ENCODE data around the gene ZNF845. TPM values are rescaled to one million over a fixed set of nuclear protein-coding genes. Genes with fewer than 3 reads are reported as not detected.
"Not testable (repeated sequence)": the region's sequence is repeated elsewhere in the genome, so short reads cannot be mapped to it uniquely, and the experiment has no call there.

Gene ZNF845
- total and polyA plus RNA-seq, 2 donors (not counting 1 experiment from before 2014, with no cell fraction given): 2.3 to 16.9 TPM

GRCh38 chr19:53396525-53396868 lies 62.9 kb downstream of the ZNF845 start:
- Mint-ChIP-seq H3K9me3 (ENCODE audit: insufficient read depth) (no peaks in the 10 kb centered on the region), H3K4me3 (peak overlapping the region; percentile 86), H3K27ac (no peak overlapping the region), H3K4me1 (peaks cover 27% of the 10 kb centered on the region), H3K27me3 (no peaks in the 10 kb centered on the region)
- peaks cover 0 to 42% (median 2%) of the 10 kb centered on the region in 3 donors for H3K9me3 ChIP-seq (ENCODE audit: control extremely low read depth in 1 of 3, control insufficient read depth in 2 of 3, insufficient read depth in 1 of 3, low read length in 2 of 3)
- no peak overlapping the region for H3K27ac ChIP-seq (ENCODE audit: low read length in 2 of 2)
- ChIA-PET CTCF (interaction anchor here (0.5 to 0.7 kb wide), 2 partner anchors 658 to 805 kb away, joined by 3 read pairs; no protein-coding TSS in a partner anchor), POLR2A (interaction anchor here (0.6 to 1.3 kb wide), 2 partner anchors 35 to 689 kb away, joined by 4 read pairs; partner anchors contain the start of gene ZNF761)
- H3K9ac ChIP-seq (ENCODE audit: low read length): no peak overlapping the region
- ATAC-seq (ENCODE audit: low read depth): no peak
- no peak overlapping the region for H2AFZ ChIP-seq (ENCODE audit: insufficient read depth, low read depth, low read length, poor library complexity, severe bottlenecking)
- no CpG with 5 or more reads among the region's 1 CpG for WGBS (ENCODE audit: insufficient coverage)
- H3K4me2 ChIP-seq (replicated peaks; ENCODE audit: low read depth, low read length, poor library complexity, severe bottlenecking): peak overlapping the region; percentile 89
- H3K27me3 ChIP-seq (replicated peaks in 1 of 4; ENCODE audit: control extremely low read depth in 1 of 4, control insufficient read depth in 3 of 4, insufficient read depth in 4 of 4, low read length in 3 of 4): no peaks in the 10 kb centered on the region
- H3K79me2 ChIP-seq (ENCODE audit: control insufficient read depth, insufficient read depth, low read length): peaks cover 29% of the 10 kb centered on the region
- TF ChIP-seq CTCF (IDR thresholded peaks at IDR 0.05) (no peak), EZH2 (IDR thresholded peaks at IDR 0.05; ENCODE audit: borderline replicate concordance, insufficient read depth, low read depth, low read length, poor library complexity, severe bottlenecking) (no peak)
- H3K4me3 ChIP-seq (ENCODE audit: control extremely low read depth in 1 of 5, extremely low read depth in 1 of 5, insufficient read depth in 1 of 5, low read depth in 2 of 5, low read length in 4 of 5): no peak overlapping the region
- H3K4me1 ChIP-seq (ENCODE audit: control insufficient read depth in 2 of 2, insufficient read depth in 2 of 2, low read length in 2 of 2): peaks cover 11 to 16% of the 10 kb centered on the region in 2 donors
- intact Hi-C loops (cut with micrococcal nuclease): no loop called here
- H3K36me3 ChIP-seq (replicated peaks in 1 of 2; ENCODE audit: control extremely low read depth in 1 of 2, control insufficient read depth in 1 of 2, extremely low read depth in 1 of 2, insufficient read depth in 2 of 2, low read length in 1 of 2): peaks cover 6 to 29% of the 10 kb centered on the region in 2 experiments
- no peak for DNase-seq
- H4K20me1 ChIP-seq (ENCODE audit: control insufficient read depth, insufficient read depth, low read length, poor library complexity, severe bottlenecking): no peaks in the 10 kb centered on the region

- Histone ChIP-seq H3K36me3 (replicated peaks in 1 of 2; ENCODE audit: control extremely low read depth in 1 of 2, control insufficient read depth in 1 of 2, extremely low read depth in 1 of 2, insufficient read depth in 2 of 2, low read length in 1 of 2) (peaks cover 7 to 38% of the 10 kb centered on the region in 2 experiments), H3K79me2 (ENCODE audit: control insufficient read depth, insufficient read depth, low read length) (peaks cover 29% of the 10 kb centered on the region), H3K9me3 (ENCODE audit: control extremely low read depth in 1 of 3, control insufficient read depth in 2 of 3, insufficient read depth in 1 of 3, low read length in 2 of 3) (peaks cover 2 to 42% (median 2%) of the 10 kb centered on the region in 3 donors), H3K4me1 (ENCODE audit: control insufficient read depth in 2 of 2, insufficient read depth in 2 of 2, low read length in 2 of 2) (peaks cover 11 to 16% of the 10 kb centered on the region in 2 donors)
- POLR2A ChIA-PET; ATAC-seq (ENCODE audit: low read depth); H3K27me3 Mint-ChIP-seq; H4K20me1 ChIP-seq (ENCODE audit: control insufficient read depth, insufficient read depth, low read length, poor library complexity, severe bottlenecking); H3K4me2 ChIP-seq (replicated peaks; ENCODE audit: low read depth, low read length, poor library complexity, severe bottlenecking); intact Hi-C loops (cut with micrococcal nuclease); H3K9ac ChIP-seq (ENCODE audit: low read length); CTCF ChIA-PET; H3K9me3 Mint-ChIP-seq (ENCODE audit: insufficient read depth); H3K27me3 ChIP-seq (replicated peaks in 1 of 4; ENCODE audit: control extremely low read depth in 1 of 4, control insufficient read depth in 3 of 4, insufficient read depth in 4 of 4, low read length in 3 of 4); H3K4me3 ChIP-seq (ENCODE audit: control extremely low read depth in 1 of 5, extremely low read depth in 1 of 5, insufficient read depth in 1 of 5, low read depth in 2 of 5, low read length in 4 of 5); H2AFZ ChIP-seq (ENCODE audit: insufficient read depth, low read depth, low read length, poor library complexity, severe bottlenecking); H3K27ac ChIP-seq (ENCODE audit: low read length in 2 of 2); DNase-seq; H3K27ac Mint-ChIP-seq: not testable (repeated sequence)
- Mint-ChIP-seq H3K4me3 (peak overlapping the region; percentile 6), H3K4me1 (peaks cover 27% of the 10 kb centered on the region)
- no CpG with 5 or more reads among the region's 1 CpG for WGBS (ENCODE audit: insufficient coverage)
Measured at GRCh38 chr19:53397918-53398317, 64.4 kb downstream of the ZNF845 start.

Other genes starting within 250 kb of the ZNF845 start
- gene ZNF160, start 230.3 kb upstream of the ZNF845 start, total RNA-seq: 87.8 and 97.5 TPM in 2 replicates
- gene ZNF160, start 230.3 kb upstream of the ZNF845 start, polyA plus RNA-seq: 49.9 and 63.6 TPM in 2 replicates
- gene ZNF415, start 200.8 kb upstream of the ZNF845 start, total RNA-seq: 6.7 and 8.2 TPM in 2 replicates
- gene ZNF415, start 200.8 kb upstream of the ZNF845 start, polyA plus RNA-seq: 4.2 and 4.5 TPM in 2 replicates
- gene ZNF347, start 174.7 kb upstream of the ZNF845 start, total RNA-seq: 31.6 and 40.5 TPM in 2 replicates
- gene ZNF347, start 174.7 kb upstream of the ZNF845 start, polyA plus RNA-seq: 3.0 and 3.3 TPM in 2 replicates
- 16.3 and 18.1 TPM in 2 replicates for gene ZNF665, start 140.4 kb upstream of the ZNF845 start, total RNA-seq
- 7.0 and 12.8 TPM in 2 replicates for gene ZNF665, start 140.4 kb upstream of the ZNF845 start, polyA plus RNA-seq
- 19.3 and 19.4 TPM in 2 replicates for gene ZNF677, start 78.9 kb upstream of the ZNF845 start, total RNA-seq
- 11.1 and 12.5 TPM in 2 replicates for gene ZNF677, start 78.9 kb upstream of the ZNF845 start, polyA plus RNA-seq
- gene VN1R2, start 75.5 kb upstream of the ZNF845 start, total RNA-seq: not detected in 2 replicates
- gene VN1R2, start 75.5 kb upstream of the ZNF845 start, polyA plus RNA-seq: not detected in 2 replicates
- gene VN1R4, start 66.0 kb upstream of the ZNF845 start, total RNA-seq: not detected in 2 replicates
- gene VN1R4, start 66.0 kb upstream of the ZNF845 start, polyA plus RNA-seq: not detected in 2 replicates
- 33.8 and 34.3 TPM in 2 replicates for gene ZNF525, start 32.0 kb downstream of the ZNF845 start, total RNA-seq
- gene ZNF525, start 32.0 kb downstream of the ZNF845 start, polyA plus RNA-seq: 7.5 and 12.9 TPM in 2 replicates
- gene ZNF765, start 61.4 kb downstream of the ZNF845 start, total RNA-seq: 24.0 and 26.6 TPM in 2 replicates
- 5.3 and 10.7 TPM in 2 replicates for gene ZNF765, start 61.4 kb downstream of the ZNF845 start, polyA plus RNA-seq
- 14.9 and 18.9 TPM in 2 replicates for gene ZNF761, start 98.2 kb downstream of the ZNF845 start, total RNA-seq
- 10.4 and 12.1 TPM in 2 replicates for gene ZNF761, start 98.2 kb downstream of the ZNF845 start, polyA plus RNA-seq
- gene ZNF813, start 134.0 kb downstream of the ZNF845 start, total RNA-seq: 7.8 and 10.8 TPM in 2 replicates
- 1.2 and 1.5 TPM in 2 replicates for gene ZNF813, start 134.0 kb downstream of the ZNF845 start, polyA plus RNA-seq
- gene ZNF331, start 204.4 kb downstream of the ZNF845 start, total RNA-seq: 60.1 and 68.2 TPM in 2 replicates
- gene ZNF331, start 204.4 kb downstream of the ZNF845 start, polyA plus RNA-seq: 21.6 and 109 TPM in 2 replicates

All from B cell (primary cell).